GM21619 (cell line): ENCODE results near the gene CFD.
"Not testable (repeated sequence)": the region's sequence is repeated elsewhere in the genome, so short reads cannot be mapped to it uniquely, and the experiment has no call there.

Experiments used
- ATAC-seq: cut with Tn5 transposase; IDR thresholded peaks from one replicate; pipeline ENCODE4 v1.9.1; 2021; ENCODE audit not compliant: unreplicated experiment

Gene CFD

GRCh38 chr19:887599-887998 lies 28.1 kb downstream of the CFD start:
- ATAC-seq, result no peak

GRCh38 chr19:888581-889385 lies 29.3 kb downstream of the CFD start:
- no peak for ATAC-seq

DNA sequence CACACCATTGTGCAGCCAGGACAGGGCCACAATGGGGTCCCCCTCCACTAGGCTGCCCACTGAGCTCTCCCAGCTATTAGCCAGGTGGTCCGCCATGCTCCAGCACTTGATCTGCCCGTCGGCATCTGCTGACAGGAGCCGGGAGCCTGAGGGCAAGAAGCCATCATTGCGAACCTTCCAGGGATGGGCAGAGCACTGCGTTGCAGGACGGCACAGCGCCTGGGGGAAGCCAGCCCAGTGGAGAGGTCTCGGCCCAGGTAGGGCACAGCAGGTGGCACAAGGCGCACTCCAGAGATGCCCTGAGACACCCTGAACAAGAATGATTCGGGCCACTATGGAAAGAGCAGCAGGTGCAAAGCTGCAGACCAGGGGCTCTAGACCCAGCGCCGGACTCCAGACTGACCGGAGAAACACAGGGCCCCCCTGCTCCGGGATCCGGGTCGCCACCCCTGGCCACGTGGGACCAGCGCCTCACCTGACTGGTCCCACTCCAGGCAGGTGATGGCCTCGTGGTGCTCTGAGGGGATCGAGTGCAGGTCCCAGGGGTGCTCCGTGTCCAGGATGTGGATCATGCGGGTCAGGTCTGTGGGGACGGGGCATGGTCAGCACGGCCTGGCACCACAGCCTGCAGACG lies 30.3 kb downstream of the CFD start:
- ATAC-seq, result no peak

DNA sequence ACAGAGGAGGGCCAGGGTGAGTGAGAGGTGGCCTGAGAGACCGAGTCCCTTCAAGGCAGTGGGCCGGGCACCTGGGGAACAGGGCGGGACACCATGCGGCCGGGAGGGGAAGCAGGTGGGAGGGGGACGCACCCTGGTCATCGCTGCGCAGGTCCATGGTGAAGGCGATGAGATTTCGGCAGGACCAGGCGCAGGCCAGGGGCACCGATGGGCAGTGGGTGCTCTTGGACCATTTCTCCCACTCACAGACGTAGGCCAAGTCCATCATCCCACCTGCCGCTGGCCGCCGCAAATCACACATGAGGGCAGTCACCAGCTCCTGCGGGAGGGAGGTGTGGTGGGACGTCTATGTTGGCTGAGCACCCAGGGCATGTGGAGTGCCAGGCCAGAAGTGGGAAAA lies 31.4 kb downstream of the CFD start:
- ATAC-seq, result no peak

DNA sequence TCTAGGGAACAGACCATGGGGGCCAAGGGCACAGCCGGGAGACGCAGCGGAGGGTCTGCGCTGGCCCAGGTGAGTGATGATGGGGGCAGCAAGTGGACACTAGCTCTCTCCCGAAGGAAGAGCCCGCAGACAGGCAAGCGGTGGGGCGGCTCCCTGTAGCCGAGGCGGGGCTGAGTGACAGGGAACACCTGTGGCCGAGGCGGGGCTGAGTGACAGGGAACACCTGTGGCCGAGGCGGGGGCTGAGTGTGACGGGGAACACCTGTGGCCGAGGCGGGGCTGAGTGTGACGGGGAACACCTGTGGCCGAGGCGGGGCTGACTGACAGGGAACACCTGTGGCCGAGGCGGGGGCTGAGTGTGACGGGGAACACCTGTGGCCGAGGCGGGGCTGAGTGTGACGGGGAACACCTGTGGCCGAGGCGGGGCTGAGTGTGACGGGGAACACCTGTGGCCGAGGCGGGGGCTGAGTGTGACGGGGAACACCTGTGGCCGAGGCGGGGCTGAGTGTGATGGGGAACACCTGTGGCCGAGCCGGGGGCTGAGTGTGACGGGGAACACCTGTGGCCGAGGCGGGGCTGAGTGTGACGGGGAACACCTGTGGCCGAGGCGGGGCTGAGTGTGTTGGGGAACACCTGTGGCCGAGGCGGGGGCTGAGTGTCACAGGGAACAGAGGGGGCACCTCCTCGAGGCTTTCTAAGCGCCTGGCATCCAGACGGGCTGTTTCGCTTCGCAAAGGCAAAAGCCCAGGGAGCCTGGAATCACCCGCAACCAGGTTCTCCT lies 32.1 kb downstream of the CFD start:
- not testable (repeated sequence) for ATAC-seq

GRCh38 chr19:892243-892893 lies 32.9 kb downstream of the CFD start:
- ATAC-seq, result no peak

GRCh38 chr19:892894-893689 lies 33.6 kb downstream of the CFD start, which contains the start of the genes MED16 and RNU6-9:
Gene MED16, minus strand, starts transcription at chr19:893187. Its CDS starts 2,056 bp downstream, at chr19:891131.
Gene RNU6-9, plus strand, starts transcription at chr19:893484.
- peak; percentile 73 for ATAC-seq

DNA sequence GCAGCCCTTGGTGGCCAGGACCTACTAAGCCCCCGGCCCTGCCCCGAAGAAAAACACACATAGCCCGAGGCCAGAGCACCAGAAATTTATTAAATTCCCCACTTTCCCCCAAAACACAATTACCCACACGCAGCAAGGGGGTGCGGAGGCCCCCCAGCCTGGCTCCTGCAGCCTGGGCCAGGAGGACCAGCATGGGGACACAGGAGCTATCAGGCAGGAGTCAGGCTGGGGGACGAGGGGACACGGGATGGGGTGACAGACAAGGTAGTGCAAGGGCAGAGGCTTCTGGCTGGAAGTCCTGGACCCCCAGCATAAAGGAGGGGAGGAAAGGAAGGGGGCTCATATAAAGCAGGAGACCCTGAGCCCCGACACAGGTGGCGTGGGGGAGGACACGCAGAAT lies 37.0 kb downstream of the CFD start:
- ATAC-seq, result no peak

GRCh38 chr19:896999-897398 lies 37.5 kb downstream of the CFD start:
- no peak for ATAC-seq

DNA sequence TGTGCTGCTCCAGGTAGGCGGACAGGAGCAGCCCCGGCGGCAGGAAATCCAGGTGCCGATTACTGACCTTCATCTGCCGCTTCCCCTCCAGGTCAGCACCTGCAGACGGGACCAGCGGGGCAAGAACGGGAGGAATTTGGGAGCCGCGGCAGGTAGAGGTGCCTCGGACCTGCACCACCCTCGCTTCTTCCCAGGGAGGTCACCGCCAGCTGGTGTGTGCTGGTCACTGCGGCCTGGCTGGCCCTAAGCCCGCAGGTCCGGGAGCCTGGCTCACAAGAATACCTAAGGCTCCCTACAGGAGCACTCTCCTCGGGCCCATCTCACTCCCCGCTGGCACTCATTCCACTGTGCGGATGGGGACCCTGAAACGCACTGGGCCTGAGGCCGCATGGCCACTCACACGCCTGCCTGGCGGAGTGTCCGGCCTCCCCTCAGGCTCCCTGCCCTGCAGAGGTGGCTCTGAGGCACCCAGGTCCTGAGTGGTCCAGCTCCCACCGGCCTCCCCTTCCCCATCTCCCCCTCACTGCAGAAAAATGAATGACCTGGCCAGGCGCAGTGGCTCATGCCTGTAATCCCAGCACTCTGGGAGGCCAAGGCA lies 38.1 kb downstream of the CFD start:
- ATAC-seq, result no peak

DNA sequence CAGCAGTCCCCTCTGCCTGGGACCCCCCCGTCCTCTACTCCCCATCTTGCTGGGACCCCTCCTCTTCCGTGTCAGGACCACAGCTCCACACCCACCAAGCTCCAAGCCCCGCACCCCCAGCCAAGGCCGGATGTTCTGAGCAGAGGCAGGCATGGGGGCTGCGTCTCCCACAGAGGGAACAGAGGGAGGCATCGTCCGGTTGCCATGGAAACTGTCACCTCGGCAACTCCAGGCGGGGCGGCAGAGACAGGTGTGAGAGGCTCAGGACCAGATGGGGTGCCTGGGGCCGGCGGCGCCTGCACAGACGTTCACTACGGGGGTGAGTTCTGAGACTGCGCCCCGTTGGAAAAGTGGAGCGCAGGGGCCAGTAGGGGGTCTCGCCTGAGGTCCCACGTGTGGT lies 39.2 kb downstream of the CFD start:
- ATAC-seq, result no peak

- ATAC-seq, result no peak
These were observed 40.0 kb downstream of the CFD start for GRCh38 chr19:899336-900042.

GRCh38 chr19:900043-900301 lies 40.5 kb downstream of the CFD start:
- no peak for ATAC-seq

DNA sequence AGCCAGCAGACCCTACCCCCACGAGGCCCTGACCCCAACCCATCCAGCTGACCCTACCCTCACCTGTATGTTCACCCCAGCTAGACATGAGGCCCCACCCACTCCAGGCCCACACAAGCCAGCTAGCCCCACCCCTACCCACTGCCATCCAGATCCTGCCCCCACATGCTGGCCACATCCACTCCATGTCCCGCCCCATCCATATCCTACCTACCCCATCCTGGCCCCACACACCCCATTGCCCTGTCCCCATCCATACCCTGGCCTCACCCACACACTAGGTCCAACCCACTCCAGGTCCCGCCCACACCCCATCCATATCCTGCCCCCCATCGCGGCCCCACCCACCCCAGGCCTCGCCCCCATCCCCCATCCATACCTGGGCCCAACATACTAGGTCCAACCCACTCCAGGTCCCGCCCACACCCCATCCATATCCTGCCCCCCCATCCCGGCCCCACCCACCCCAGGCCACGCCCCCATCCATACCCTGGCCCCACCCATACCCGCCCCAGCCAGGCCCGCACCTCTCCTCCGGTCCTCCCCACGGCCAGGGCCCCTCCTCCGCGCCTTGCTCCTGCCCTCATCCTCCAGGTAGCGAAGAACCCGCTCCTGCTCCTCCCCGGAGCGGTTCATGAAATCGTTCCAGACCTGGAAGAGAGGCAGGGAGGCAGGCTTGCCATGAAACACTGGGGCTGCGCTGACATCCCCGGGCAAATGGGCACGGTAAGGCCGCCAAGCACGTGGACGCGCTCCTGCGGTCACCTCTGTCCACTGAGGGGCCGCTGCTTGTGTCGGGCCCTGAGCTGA lies 41.0 kb downstream of the CFD start:
- ATAC-seq, result no peak

- ATAC-seq, result no peak
These were observed 42.0 kb downstream of the CFD start for GRCh38 chr19:901216-902092.

DNA sequence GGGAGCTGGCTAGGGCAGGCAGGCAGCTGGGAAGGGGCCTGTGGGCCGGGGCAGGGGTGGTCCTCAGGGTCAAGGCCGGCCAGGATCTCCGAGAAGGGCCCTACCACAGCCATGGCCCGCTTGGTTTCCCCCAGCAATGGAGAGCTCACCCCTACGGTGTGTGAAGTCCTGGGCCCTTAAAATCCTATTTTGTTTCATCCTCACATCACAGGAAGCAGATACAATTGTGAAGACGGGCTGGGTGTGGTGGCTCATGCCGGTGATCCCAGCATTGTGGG lies 42.6 kb downstream of the CFD start:
- ATAC-seq, result no peak

DNA sequence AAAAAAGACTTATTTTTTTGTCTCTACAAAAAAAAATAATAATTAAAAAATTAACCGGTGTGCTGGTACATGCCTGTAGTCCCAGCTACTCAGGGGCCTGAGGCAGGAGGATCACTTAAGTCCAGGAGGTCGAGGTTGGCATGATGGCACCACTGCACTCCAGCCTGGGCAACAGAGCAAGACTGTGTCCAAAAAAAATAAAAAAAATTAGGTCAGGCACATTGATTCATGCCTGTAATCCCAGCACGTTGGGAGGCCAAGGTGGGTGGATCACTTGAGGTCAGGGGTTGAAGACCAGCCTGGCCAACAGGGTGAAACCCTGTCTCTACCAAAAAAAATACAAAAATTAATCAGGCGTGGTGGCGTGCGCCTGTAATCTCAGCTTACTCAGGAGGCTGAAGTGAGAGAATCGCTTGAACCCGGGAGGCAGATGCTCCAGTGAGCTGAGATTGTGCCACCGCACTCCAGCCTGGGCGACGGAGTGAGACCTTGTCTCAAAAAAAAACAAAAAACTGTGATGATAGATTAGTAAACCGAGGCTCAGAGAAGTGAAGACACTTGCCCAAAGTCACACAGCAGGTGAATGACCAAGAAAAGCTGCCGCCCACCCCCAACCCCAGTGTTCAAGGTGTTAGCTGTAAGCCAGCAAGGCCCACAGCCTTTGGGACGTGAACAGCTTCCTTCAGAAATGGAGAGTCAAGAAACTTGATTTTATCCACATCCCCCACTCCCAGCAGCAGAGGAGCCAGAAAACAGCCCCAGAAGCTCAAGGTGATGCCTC lies 43.2 kb downstream of the CFD start:
- no peak for ATAC-seq
